Measurements from ENCODE around the gene HDAC3. TPM values are rescaled to one million over a fixed set of nuclear protein-coding genes. Genes with fewer than 3 reads are reported as not detected.
"Not testable (repeated sequence)": the region's sequence is repeated elsewhere in the genome, so short reads cannot be mapped to it uniquely, and the experiment has no call there.

Gene HDAC3
- total RNA-seq, 1 donor from 2014 or later, result 43.3 TPM

GRCh38 chr5:141636106-141636412 lies 590 bp downstream of the HDAC3 start:
- DNase-seq (ENCODE audit: extremely low read depth, low read depth, low spot score), result no peak

GRCh38 chr5:141635646-141636045 lies 1.0 kb downstream of the HDAC3 start:
- DNase-seq (ENCODE audit: extremely low read depth, low read depth, low spot score), result no peak

GRCh38 chr5:141634720-141635119 lies 1.9 kb downstream of the HDAC3 start:
- DNase-seq (ENCODE audit: extremely low read depth, low read depth, low spot score), result no peak

GRCh38 chr5:141633871-141634561 lies 2.6 kb downstream of the HDAC3 start:
- no peak for DNase-seq (ENCODE audit: extremely low read depth, low read depth, low spot score)

- no peak for DNase-seq (ENCODE audit: extremely low read depth, low read depth, low spot score)
These were observed 4.0 kb downstream of the HDAC3 start for GRCh38 chr5:141632650-141633049.

- DNase-seq (ENCODE audit: extremely low read depth, low read depth, low spot score), result no peak
These were observed 6.0 kb downstream of the HDAC3 start for GRCh38 chr5:141630570-141631140.

GRCh38 chr5:141628175-141628788 lies 8.4 kb downstream of the HDAC3 start:
- DNase-seq (ENCODE audit: extremely low read depth, low read depth, low spot score), result no peak

GRCh38 chr5:141623611-141624010 lies 13.0 kb downstream of the HDAC3 start:
- DNase-seq (ENCODE audit: extremely low read depth, low read depth, low spot score), result no peak

- no peak for DNase-seq (ENCODE audit: extremely low read depth, low read depth, low spot score)
These were observed 13.5 kb downstream of the HDAC3 start for GRCh38 chr5:141623186-141623585.

- DNase-seq (ENCODE audit: extremely low read depth, low read depth, low spot score), result no peak
These were observed 17.7 kb downstream of the HDAC3 start, which contains the start of gene DIAPH1 for GRCh38 chr5:141618804-141619554. Gene DIAPH1, minus strand, starts transcription at chr5:141619000. Its CDS starts 86 bp downstream, at chr5:141618914.

- DNase-seq (ENCODE audit: extremely low read depth, low read depth, low spot score), result no peak
These were observed 18.4 kb downstream of the HDAC3 start for GRCh38 chr5:141618030-141618803.

GRCh38 chr5:141617682-141618029 lies 19.0 kb downstream of the HDAC3 start:
- DNase-seq (ENCODE audit: extremely low read depth, low read depth, low spot score), result no peak

- no peak for DNase-seq (ENCODE audit: extremely low read depth, low read depth, low spot score)
These were observed 19.5 kb downstream of the HDAC3 start for GRCh38 chr5:141617128-141617527.

GRCh38 chr5:141615991-141616720 lies 20.5 kb downstream of the HDAC3 start:
- DNase-seq (ENCODE audit: extremely low read depth, low read depth, low spot score), result no peak

GRCh38 chr5:141613344-141613743 lies 23.3 kb downstream of the HDAC3 start:
- no peak for DNase-seq (ENCODE audit: extremely low read depth, low read depth, low spot score)

- DNase-seq (ENCODE audit: extremely low read depth, low read depth, low spot score), result no peak
These were observed 25.4 kb downstream of the HDAC3 start for GRCh38 chr5:141611289-141611688.

GRCh38 chr5:141609921-141610320 lies 26.7 kb downstream of the HDAC3 start:
- not testable (repeated sequence) for DNase-seq (ENCODE audit: extremely low read depth, low read depth, low spot score)

GRCh38 chr5:141609044-141609443 lies 27.6 kb downstream of the HDAC3 start:
- DNase-seq (ENCODE audit: extremely low read depth, low read depth, low spot score), result no peak

GRCh38 chr5:141608557-141608956 lies 28.1 kb downstream of the HDAC3 start:
- DNase-seq (ENCODE audit: extremely low read depth, low read depth, low spot score), result no peak

GRCh38 chr5:141608046-141608445 lies 28.6 kb downstream of the HDAC3 start:
- DNase-seq (ENCODE audit: extremely low read depth, low read depth, low spot score), result no peak

Data from glomerular endothelial cell (primary cell).